ENCODE data around the gene GALNT10. TPM values are rescaled to one million over a fixed set of nuclear protein-coding genes. Genes with fewer than 3 reads are reported as not detected.

The GALNT10 gene
- polyA plus RNA-seq, 1 donor, result 12.9 TPM

GRCh38 chr5:154446195-154447088 lies 255.9 kb downstream of the GALNT10 start:
- WGBS (ENCODE audit: insufficient coverage, low lambda C conversion rate), result no CpG with 5 or more reads among the region's 87 CpGs
- Histone ChIP-seq H3K4me1 (ENCODE audit: control insufficient read depth, insufficient read depth, low read length) (peaks cover 8% of the 10 kb centered on the region), H3K36me3 (ENCODE audit: control insufficient read depth, insufficient read depth, low read length) (peaks cover 32% of the 10 kb centered on the region), H3K27ac (ENCODE audit: low read length) (peak overlapping the region; percentile 49), H3K9me3 (ENCODE audit: control insufficient read depth, low read depth, low read length) (no peaks in the 10 kb centered on the region), H3K4me3 (ENCODE audit: low read length) (peak overlapping the region; percentile 66), H3K27me3 (ENCODE audit: control insufficient read depth, insufficient read depth, low read length) (no peaks in the 10 kb centered on the region)
- peak; percentile 40 to 77 for DNase-seq

- no peak for DNase-seq
- H3K9me3 ChIP-seq (ENCODE audit: control insufficient read depth, low read depth, low read length), result no peaks in the 10 kb centered on the region
- H3K27ac ChIP-seq (ENCODE audit: low read length), result peak overlapping the region; percentile 43
- peaks cover 32% of the 10 kb centered on the region for H3K36me3 ChIP-seq (ENCODE audit: control insufficient read depth, insufficient read depth, low read length)
- WGBS (ENCODE audit: insufficient coverage, low lambda C conversion rate), result no CpG with 5 or more reads among the region's 10 CpGs
- H3K4me1 ChIP-seq (ENCODE audit: control insufficient read depth, insufficient read depth, low read length), result peaks cover 8% of the 10 kb centered on the region
- H3K4me3 ChIP-seq (ENCODE audit: low read length), result peak overlapping the region; percentile 66
- no peaks in the 10 kb centered on the region for H3K27me3 ChIP-seq (ENCODE audit: control insufficient read depth, insufficient read depth, low read length)
Measured at GRCh38 chr5:154447089-154447725, 256.7 kb downstream of the GALNT10 start.

DNA sequence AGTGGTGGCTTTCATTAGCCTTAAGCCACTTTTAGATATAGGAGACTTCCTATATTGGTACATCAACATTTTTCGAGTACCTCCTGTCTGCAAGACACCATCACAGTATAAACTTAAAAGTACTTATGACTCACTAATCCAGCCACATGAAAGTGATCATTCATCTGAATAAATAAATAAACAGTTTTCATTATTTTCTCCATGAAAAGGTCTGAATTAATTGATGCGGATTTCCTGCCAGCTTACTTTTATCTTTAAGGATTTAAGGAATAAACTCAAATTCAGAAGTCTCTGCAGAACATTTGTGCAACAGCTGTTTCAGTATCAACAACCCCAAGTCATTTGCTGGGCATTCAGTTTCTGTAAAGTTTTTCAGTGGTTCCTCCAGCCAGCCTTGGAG lies 259.3 kb downstream of the GALNT10 start:
- DNase-seq, result no peak
- no peaks in the 10 kb centered on the region for H3K27me3 ChIP-seq (ENCODE audit: control insufficient read depth, insufficient read depth, low read length)
- 100% methylated on average over 1 of the region's 2 CpGs for WGBS (ENCODE audit: insufficient coverage, low lambda C conversion rate)
- no peak overlapping the region for H3K27ac ChIP-seq (ENCODE audit: low read length)
- H3K4me3 ChIP-seq (ENCODE audit: low read length), result no peak overlapping the region
- H3K4me1 ChIP-seq (ENCODE audit: control insufficient read depth, insufficient read depth, low read length), result peaks cover 8% of the 10 kb centered on the region
- no peaks in the 10 kb centered on the region for H3K9me3 ChIP-seq (ENCODE audit: control insufficient read depth, low read depth, low read length)
- H3K36me3 ChIP-seq (ENCODE audit: control insufficient read depth, insufficient read depth, low read length), result peaks cover 48% of the 10 kb centered on the region

GRCh38 chr5:154451957-154452356 lies 261.4 kb downstream of the GALNT10 start:
- Histone ChIP-seq H3K4me3 (ENCODE audit: low read length) (no peak overlapping the region), H3K9me3 (ENCODE audit: control insufficient read depth, low read depth, low read length) (no peaks in the 10 kb centered on the region), H3K27me3 (ENCODE audit: control insufficient read depth, insufficient read depth, low read length) (no peaks in the 10 kb centered on the region), H3K36me3 (ENCODE audit: control insufficient read depth, insufficient read depth, low read length) (peaks cover 67% of the 10 kb centered on the region), H3K27ac (ENCODE audit: low read length) (no peak overlapping the region), H3K4me1 (ENCODE audit: control insufficient read depth, insufficient read depth, low read length) (peaks cover 8% of the 10 kb centered on the region)
- DNase-seq, result no peak
- 97% methylated on average over 3 of the region's 8 CpGs for WGBS (ENCODE audit: insufficient coverage, low lambda C conversion rate)

DNA sequence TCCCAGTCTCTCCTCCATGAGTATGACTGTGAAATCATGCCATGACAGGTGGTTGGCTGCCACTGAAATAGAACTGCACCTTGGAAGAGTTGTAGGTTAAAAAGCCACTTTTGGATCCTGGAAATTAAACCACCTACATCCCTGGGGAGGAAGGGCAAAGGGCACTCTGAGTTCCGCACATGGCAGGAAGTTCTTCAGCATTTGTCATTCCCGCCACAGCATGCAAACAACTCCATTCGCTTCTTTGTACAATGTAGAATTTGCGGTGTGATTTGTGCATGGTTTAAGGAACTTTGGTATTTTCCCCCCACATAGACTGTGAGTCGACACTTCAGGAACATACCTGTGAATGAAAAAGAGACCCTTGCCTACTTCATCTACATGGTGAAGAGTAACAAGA lies 265.1 kb downstream of the GALNT10 start:
- no peak overlapping the region for H3K4me3 ChIP-seq (ENCODE audit: low read length)
- H3K27ac ChIP-seq (ENCODE audit: low read length), result no peak overlapping the region
- DNase-seq, result no peak
- no peaks in the 10 kb centered on the region for H3K4me1 ChIP-seq (ENCODE audit: control insufficient read depth, insufficient read depth, low read length)
- H3K27me3 ChIP-seq (ENCODE audit: control insufficient read depth, insufficient read depth, low read length), result no peaks in the 10 kb centered on the region
- peaks cover 79% of the 10 kb centered on the region for H3K36me3 ChIP-seq (ENCODE audit: control insufficient read depth, insufficient read depth, low read length)
- H3K9me3 ChIP-seq (ENCODE audit: control insufficient read depth, low read depth, low read length), result no peaks in the 10 kb centered on the region
- WGBS (ENCODE audit: insufficient coverage, low lambda C conversion rate), result no CpG with 5 or more reads among the region's 5 CpGs

DNA sequence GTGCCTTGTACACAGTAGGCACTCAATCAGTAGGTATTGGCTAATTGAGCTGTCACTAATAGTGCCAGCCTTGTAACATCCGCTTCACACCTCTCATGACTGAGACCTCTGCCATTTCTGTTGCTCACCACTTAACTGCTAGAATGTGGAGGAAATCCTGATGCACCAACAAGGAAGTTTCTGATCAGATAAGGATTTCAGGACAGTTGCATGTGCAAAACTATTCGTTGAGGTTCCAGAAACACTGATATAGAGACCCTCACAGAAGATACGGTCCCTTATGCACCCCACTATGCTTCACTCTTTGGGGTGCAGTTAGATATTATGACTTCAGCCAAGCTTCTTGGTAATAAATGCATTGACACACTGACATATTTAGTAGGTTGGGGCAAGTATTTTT lies 266.0 kb downstream of the GALNT10 start:
- no peaks in the 10 kb centered on the region for H3K4me1 ChIP-seq (ENCODE audit: control insufficient read depth, insufficient read depth, low read length)
- DNase-seq, result no peak
- peaks cover 69% of the 10 kb centered on the region for H3K36me3 ChIP-seq (ENCODE audit: control insufficient read depth, insufficient read depth, low read length)
- WGBS (ENCODE audit: insufficient coverage, low lambda C conversion rate), result no CpG with 5 or more reads among the region's 3 CpGs
- no peak overlapping the region for H3K27ac ChIP-seq (ENCODE audit: low read length)
- H3K27me3 ChIP-seq (ENCODE audit: control insufficient read depth, insufficient read depth, low read length), result no peaks in the 10 kb centered on the region
- no peak overlapping the region for H3K4me3 ChIP-seq (ENCODE audit: low read length)
- H3K9me3 ChIP-seq (ENCODE audit: control insufficient read depth, low read depth, low read length), result no peaks in the 10 kb centered on the region

DNA sequence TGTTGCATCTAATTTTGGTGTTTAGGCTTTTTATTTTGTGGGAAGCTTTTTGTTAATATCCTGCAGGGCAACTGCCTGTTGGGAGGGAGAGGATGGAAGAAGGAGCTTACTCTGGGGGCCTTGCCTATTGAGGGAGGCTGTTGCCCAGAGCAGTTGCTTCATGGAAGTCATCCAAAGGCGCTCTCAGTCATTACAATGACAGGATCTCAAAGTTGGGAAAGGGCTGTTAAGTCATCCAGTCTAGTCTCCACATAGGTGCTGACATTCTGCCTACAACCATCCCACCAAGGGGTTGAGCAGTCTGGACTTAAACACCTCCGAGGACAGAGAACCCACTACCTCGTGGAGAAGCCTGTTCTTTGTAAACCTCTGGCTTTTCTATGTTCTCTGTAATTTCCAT lies 268.5 kb downstream of the GALNT10 start:
- Histone ChIP-seq H3K36me3 (ENCODE audit: control insufficient read depth, insufficient read depth, low read length) (peaks cover 45% of the 10 kb centered on the region), H3K27me3 (ENCODE audit: control insufficient read depth, insufficient read depth, low read length) (no peaks in the 10 kb centered on the region), H3K4me3 (ENCODE audit: low read length) (no peak overlapping the region), H3K27ac (ENCODE audit: low read length) (no peak overlapping the region), H3K4me1 (ENCODE audit: control insufficient read depth, insufficient read depth, low read length) (no peaks in the 10 kb centered on the region), H3K9me3 (ENCODE audit: control insufficient read depth, low read depth, low read length) (no peaks in the 10 kb centered on the region)
- DNase-seq, result no peak
- WGBS (ENCODE audit: insufficient coverage, low lambda C conversion rate), result 100% methylated on average over 1 of the region's 3 CpGs

DNA sequence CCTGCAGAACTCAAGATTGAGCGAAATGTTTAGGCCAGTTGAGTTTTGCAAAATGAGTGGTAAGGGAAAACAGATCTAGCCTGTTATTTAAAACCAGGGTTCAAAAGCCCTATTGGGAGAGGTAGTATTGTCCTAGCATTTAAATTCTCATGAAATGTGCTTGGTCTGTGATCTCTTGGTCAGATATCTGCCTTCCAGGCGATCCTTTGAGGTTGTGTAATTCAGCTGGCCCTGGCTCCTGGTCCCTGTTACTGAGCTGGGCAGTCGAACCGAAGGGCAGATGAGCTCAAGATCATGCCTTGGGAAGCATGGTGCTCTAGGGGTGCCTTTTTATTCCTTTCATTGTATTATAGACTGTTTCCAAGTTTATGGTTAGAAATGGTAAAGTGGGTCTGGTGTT lies 269.6 kb downstream of the GALNT10 start:
- Histone ChIP-seq H3K4me3 (ENCODE audit: low read length) (no peak overlapping the region), H3K9me3 (ENCODE audit: control insufficient read depth, low read depth, low read length) (no peaks in the 10 kb centered on the region), H3K4me1 (ENCODE audit: control insufficient read depth, insufficient read depth, low read length) (no peaks in the 10 kb centered on the region), H3K36me3 (ENCODE audit: control insufficient read depth, insufficient read depth, low read length) (peaks cover 34% of the 10 kb centered on the region), H3K27me3 (ENCODE audit: control insufficient read depth, insufficient read depth, low read length) (no peaks in the 10 kb centered on the region), H3K27ac (ENCODE audit: low read length) (no peak overlapping the region)
- 90% methylated on average over 2 of the region's 4 CpGs for WGBS (ENCODE audit: insufficient coverage, low lambda C conversion rate)
- no peak for DNase-seq

DNA sequence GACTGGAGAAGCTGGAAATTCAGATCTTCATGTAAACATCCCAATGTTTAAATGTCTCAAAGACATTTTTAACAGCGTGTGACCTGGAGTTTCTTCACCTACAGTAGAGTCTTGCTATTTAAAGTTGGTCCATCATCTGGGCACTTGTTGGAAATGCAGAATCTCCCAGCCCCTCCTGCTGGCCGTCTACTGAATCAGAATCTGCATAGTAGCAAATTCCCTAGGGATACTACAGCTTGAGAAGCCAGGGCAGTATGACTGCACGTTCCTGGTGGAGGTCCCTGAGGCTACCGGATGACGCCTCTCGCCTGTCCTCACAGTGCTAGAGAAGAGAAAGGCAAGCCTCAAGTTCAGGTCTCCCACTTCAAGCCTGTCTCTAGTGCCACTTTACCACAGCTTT lies 271.0 kb downstream of the GALNT10 start:
- no CpG with 5 or more reads among the region's 6 CpGs for WGBS (ENCODE audit: insufficient coverage, low lambda C conversion rate)
- Histone ChIP-seq H3K27me3 (ENCODE audit: control insufficient read depth, insufficient read depth, low read length) (no peaks in the 10 kb centered on the region), H3K9me3 (ENCODE audit: control insufficient read depth, low read depth, low read length) (no peaks in the 10 kb centered on the region), H3K4me3 (ENCODE audit: low read length) (no peak overlapping the region), H3K27ac (ENCODE audit: low read length) (no peak overlapping the region), H3K4me1 (ENCODE audit: control insufficient read depth, insufficient read depth, low read length) (peaks cover 8% of the 10 kb centered on the region), H3K36me3 (ENCODE audit: control insufficient read depth, insufficient read depth, low read length) (peaks cover 23% of the 10 kb centered on the region)
- DNase-seq, result no peak

DNA sequence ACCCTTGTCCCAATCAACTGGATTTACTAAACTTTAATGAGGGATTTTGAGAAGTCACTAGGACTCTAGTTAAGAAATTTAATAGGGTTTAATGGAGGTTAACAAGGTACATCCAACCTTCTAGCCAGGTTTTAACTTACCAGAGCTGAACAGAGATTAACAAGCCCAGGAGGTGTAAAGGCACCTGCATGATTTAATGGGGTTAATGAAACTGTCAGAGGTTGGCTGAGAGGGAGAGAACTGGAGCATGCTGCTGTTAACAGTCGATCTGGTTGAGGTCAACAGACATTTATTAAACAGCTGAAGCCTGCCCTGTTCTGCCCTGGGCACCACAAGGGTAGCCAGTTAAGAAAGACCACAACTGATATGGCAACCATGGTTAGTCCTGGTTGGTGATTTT lies 273.9 kb downstream of the GALNT10 start:
- Histone ChIP-seq H3K4me3 (ENCODE audit: low read length) (no peak overlapping the region), H3K4me1 (ENCODE audit: control insufficient read depth, insufficient read depth, low read length) (peaks cover 19% of the 10 kb centered on the region), H3K27ac (ENCODE audit: low read length) (no peak overlapping the region), H3K36me3 (ENCODE audit: control insufficient read depth, insufficient read depth, low read length) (no peaks in the 10 kb centered on the region), H3K27me3 (ENCODE audit: control insufficient read depth, insufficient read depth, low read length) (peaks cover 5% of the 10 kb centered on the region), H3K9me3 (ENCODE audit: control insufficient read depth, low read depth, low read length) (no peaks in the 10 kb centered on the region)
- no CpG with 5 or more reads among the region's 1 CpG for WGBS (ENCODE audit: insufficient coverage, low lambda C conversion rate)
- DNase-seq, result no peak
